ENCODE results near the gene CDK19.
"Not testable (repeated sequence)": the region's sequence is repeated elsewhere in the genome, so short reads cannot be mapped to it uniquely, and the experiment has no call there.

The CDK19 gene

DNA sequence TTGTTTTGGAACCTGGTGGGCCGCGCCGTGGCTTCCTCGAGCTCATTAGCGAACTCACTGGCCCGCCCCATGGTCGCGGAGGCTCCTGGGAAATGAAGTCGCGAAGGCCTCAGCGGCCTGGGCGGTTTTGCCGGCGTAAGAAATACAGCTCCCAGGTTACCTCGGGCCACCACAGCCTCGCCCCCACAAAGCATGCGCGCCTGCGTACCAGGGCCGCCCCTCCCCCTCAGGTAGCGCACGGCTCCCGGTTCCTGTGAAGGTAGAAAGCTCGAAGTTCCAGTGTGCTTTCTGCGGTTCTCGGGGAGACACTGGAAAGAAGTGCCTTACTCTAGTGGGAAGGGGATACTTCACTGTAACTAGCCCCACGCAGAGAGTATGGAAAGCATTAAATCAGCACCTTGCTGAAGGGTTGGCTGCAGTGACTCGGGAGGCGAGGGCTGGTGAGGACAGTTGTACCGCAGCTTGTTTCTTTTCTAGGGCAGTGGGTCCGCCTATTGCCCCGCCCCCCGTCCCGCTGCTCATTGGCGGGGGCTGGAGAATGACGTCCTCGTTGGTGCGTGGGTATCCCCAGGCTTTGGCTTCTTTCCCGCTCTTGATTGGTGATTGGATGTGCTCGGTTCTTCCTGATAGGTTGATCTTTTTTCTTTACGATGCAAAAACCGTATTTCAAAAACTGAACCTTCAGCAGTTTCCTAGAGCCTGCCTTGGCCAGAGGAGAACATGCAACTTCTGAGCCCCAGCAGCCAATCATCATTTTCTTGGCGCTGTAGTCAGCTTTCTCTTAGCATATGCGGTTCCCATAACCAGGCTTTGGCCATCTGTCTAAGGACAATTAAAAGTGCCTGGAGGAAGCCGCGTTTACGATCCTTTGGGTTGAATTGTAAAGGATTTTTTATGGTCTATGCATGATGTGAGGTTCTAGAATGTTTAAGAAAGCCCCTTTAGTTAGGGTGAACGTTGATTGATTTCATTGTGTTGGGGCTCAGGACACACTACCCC, at the start of gene CDK19:
Gene CDK19, minus strand, starts transcription at position 59 of the 999 bp plus-strand sequence. CDS start 333 bp downstream, outside the sequence.
- DNase-seq (ENCODE audit: low read depth, low spot score): peak; percentile 100

DNA sequence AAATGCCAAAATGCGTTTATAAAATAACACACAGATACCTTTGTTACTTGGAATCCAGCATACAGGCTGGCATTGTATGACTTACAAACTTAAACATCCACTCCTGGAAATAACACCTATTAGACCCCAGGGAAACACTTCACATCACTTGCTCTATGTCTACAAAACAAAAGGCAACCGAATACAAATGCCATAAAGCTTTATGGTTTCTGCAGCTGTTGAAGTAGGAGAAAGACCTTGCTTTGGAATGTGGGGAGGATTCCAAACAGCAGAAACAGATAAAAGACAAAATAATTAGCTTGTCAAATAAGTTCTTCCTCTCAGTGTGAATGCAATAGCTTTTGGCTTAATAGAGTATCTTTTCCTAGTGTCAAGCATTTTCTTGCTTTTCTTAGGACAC, 49.6 kb upstream of the CDK19 start:
- DNase-seq (ENCODE audit: low read depth, low spot score): no peak

DNA sequence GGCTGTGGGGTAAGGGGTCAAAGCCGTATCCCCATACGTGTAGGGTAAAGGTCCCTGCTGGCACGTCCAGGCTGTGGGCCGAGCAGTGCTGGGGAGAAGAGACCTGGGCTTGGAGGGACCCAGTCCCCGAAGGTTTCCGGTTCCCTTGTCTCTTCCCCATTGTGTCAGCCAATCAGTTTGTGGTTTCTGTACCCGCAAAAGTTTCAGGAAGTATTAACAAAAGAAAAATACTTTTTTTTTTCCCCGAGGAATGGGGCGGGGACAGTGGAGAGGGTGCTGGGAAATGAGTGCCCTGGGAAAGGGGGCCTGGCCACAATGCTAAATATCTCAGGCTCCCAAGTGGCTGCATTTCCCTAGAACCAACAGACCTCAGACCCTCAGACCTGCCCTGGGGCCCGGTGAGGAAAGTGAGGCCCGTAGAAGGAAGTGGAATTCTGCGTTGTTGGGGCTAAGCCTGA, 44.1 kb upstream of the CDK19 start:
- DNase-seq (ENCODE audit: low read depth, low spot score): no peak

DNA sequence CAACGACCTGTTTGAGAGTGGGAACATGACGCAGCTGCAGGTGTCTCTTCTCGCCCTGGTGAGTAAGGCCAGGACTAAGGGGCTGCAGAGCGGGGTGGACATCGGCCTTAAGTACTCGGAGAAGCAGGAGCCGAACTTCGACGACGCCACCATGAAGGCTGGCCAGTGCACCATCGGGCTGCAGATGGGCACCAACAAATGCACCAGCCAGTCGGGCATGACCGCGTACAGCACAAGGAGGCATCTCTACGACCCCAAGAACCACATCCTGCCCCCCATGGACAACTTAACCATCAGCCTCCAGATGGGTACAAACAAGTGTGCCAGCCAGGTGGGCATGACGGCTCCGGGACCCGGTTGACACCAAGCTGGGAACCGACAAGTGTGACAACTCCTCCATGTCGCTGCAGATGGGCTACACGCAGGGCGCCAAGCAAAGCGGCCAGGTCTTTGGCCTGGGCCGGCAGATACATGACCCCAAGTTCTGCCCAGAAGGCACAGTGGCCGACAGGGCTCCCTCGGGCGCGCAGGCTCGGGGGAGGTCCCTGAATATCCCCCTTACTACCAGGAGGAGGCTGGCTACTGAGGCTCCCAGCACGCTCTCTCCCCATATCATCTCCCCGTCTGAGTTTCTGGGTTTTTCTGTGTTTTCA, 43.4 kb upstream of the CDK19 start:
- no peak for DNase-seq (ENCODE audit: low read depth, low spot score)

DNA sequence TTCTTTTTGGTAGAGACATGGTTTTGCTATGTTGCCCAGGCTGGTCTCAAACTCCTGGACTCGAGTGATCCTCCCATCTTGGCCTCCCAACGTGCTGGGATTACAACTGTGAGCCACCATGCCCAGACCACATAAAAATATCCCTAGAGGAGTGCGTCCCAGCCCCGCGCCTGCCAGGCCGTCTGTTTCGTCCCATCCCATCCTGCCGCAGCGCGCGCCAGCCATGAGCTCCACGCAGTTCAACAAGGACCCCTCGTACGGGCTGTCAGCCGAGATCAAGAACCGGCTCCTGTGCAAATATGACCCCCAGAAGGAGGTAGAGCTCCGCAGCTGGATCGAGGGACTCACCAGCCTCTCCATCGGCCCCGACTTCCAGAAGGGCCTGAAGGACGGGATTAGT, 42.7 kb upstream of the CDK19 start:
- DNase-seq (ENCODE audit: low read depth, low spot score): no peak

DNA sequence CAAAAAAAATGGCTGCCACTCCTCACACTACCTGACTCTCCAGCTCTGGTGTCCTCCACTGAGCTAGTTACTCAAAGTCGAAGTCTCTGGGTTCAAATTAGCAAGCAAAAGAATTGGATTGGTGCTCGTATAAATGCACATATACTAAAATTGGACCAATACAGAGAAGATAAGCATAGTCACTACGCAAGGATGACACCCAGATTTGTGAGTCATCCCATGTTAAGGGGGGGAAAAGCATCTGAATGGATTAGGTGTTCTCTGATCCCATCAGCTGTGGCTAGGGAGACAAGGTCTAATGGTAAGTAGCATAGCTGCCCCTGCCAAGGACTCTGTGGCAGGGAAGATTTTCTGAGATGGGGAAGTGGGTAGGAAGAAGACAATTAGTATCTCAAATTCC, 41.0 kb upstream of the CDK19 start:
- no peak for DNase-seq (ENCODE audit: low read depth, low spot score)

DNA sequence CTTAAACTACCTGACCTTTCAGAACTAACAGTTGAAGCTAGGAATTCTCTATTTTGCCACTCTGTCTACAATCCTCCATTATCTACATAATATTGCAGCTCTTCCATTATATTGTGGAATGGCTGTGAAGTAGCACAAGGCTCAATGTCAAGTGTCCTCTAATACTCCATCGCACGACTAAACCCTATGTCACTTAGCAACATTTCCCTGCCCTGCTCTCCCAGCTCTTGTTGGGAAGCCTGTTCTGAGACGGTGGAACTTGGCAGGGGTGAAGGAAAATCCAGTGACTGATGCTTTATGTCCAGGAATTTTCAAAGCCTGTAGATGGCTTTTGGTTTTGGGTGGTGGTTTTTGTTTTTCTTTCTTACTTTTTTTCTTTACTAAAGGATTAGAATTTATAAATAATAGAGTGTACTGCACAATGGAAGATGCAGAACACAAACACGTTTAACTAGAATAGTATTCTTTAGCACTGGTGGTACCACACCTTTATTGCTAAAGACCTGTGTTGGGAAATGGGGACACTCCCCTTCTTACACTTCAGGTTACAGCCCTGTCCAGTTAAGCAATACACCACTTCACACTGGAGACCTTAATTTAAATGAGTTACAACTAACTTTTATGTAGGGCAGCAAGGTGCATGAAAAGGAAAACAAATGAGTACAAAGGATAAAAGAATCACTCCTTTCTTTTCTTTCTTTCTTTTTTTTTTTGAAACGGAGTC, 38.6 kb upstream of the CDK19 start:
- no peak for DNase-seq (ENCODE audit: low read depth, low spot score)

DNA sequence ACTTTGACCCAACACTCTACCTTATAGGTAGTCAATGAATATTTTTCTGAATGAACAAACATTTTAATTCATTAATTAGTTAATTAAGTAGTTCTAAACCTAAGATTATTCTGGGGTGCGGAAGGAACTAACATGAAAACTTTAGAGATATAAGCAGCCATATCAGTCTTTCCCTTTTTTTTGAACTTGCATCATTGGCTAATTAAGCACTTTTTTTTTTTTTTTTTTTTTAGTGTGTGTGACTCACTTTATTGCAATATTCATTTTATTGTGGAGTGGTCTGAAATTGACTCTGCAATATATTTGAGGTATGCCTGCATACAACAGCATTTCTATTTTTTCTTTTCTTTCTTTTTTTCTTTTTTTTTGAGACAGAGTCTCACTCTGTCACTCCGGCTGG, 37.5 kb upstream of the CDK19 start:
- DNase-seq (ENCODE audit: low read depth, low spot score): no peak

DNA sequence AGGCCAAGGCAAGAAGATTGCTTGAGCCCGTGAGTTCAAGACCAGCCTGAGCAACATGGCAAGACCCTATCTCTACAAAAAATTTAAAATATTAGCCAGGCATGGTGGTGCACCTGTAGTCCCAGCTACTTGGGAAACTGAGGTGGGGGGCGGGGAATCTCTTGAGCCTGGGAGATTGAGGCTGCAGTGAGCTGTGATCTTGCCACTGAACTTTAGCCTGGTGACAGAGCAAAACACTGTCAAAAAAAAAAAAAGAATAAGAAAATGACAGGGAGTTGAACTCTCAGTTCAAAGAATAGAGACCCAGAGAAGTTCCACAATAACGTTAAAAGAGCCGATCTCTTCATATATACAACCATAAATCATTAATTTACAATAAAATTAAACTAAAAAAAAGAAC, 34.5 kb upstream of the CDK19 start:
- DNase-seq (ENCODE audit: low read depth, low spot score): no peak

DNA sequence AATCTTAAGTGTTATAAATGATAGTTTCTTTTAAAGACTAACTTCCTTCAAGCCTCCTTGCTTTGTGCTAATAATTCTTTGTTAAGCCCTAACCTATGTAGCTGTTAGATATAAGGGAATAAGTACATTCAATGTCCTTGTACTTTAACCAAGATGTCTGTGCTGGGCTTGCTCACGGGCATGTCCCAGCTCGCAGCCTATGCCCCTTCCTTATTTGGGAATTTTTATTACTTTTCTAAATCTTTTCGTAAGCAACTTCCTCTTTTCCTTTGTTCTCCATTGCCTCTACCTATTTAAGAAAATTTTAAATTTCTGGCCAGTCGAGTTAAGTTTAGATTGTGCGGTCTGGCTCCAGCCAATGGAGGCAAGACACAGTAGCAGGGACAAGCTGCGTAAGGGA, 26.0 kb upstream of the CDK19 start:
- no peak for DNase-seq (ENCODE audit: low read depth, low spot score)

DNA sequence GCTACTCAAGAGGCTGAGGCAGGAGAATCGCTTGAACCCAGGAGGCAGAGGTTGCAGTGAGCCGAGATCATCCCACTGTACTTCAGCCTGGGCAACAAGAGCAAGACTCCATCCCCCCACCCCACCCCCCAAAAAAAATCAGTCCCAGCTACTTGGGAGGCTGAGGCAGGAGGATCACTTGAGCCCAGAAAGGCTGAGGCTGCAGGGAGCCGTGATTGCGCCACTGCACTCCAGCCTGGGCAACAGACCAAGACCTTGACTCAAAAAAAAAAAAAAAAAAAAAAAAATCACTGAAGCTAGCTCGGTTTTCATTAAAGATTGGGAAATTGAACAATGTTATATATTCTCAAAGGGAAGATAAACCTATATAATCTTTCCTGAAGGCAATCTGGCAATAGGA, 20.5 kb upstream of the CDK19 start:
- not testable (repeated sequence) for DNase-seq (ENCODE audit: low read depth, low spot score)

DNA sequence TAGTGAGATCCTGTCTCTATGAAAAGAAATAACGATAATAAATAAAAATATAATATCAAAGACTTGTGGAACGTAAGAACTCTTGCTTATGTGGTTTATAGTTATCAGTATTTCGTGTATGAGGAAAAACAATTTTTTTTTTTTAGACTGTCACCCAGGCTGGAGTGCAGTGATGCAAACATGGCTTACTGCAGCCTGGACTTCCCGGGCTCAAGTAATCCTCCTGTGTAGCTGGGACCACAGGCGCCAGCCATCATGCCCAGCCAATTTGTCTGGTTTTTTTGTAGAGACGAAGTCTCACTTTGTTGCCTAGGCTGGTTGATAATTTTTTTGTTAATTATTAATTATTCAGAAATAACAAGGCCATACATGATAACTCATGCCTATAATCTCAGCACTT, 18.6 kb upstream of the CDK19 start:
- DNase-seq (ENCODE audit: low read depth, low spot score): no peak

DNA sequence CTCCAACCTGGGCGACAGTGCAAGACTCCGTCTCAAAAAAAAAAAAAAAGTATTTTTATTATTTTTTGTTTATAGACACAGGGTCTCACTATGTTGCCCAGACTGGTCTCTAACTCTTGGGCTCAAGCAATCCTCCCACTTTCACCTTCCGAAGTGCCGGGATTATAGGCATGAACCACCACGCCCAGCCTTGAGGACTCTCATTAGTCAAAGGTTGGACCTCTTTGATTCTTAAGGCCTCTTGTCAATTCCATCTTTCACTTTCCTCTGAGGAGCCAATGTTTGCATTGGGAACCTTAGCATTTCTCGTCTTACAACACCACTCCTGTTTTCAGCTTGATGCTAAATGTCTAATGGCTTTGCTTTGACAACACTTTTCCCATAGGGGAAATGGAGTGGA, 16.1 kb upstream of the CDK19 start:
- DNase-seq (ENCODE audit: low read depth, low spot score): no peak

DNA sequence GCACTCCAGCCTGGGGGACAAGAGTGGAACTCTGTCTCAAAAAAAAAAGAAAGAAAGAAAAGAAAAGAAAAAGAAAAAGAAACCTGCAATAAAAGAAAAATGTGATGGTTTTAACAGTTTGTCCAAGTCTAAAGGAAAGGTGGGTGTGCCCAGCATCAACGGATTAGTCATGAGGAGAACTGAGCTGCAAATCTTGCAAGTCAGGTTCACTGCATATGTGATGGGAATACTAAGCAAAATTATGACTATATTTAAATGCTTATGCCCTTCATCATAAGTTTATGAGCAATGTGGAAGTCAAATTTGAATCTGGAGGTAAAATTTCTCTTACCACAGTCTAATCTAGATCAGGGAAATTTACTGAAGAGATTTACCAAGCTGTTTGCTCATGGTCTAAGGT, 13.1 kb upstream of the CDK19 start:
- DNase-seq (ENCODE audit: low read depth, low spot score): no peak

DNA sequence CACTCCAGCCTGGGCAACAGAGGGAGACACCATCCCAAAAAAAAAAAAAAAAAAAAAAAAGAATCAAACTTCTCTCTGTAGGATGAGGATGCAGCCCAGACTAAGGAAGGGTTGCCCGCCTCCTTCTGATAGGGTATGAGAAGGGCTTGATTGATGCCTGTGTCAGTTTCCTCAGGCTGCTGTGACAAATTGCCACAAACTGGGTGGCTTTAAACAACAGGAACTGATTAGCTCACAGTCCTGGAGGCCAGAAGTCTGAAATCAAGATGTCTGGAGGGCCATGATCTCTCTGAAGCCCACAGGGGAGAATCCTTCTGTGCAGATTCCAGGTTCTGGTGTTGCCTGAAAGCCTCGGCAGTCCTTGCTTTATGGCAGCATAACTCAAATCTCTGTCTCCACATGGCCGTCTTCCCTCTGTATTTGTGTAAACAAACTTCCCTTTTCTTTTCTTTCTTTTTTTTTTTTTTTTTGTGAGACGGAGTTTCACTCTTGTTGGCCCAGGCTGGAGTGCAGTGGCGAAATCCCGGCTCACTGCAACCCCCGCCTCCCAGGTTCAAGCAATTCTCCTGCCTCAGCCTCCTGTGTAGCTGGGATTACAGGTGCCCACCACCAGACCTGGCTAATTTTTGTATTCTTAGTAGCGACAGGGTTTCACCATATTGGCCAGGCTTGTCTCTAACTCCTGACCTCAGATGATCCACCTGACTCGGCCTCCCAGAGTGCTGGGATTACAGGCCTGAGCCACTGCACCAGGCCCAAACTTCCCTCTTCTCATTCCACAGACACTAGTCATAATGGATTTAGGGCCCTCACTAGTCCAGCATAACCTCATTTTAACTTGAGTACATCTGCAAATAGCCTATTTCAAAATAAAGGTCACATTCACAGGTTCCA, 11.2 kb upstream of the CDK19 start:
- peak; percentile 52 for DNase-seq (ENCODE audit: low read depth, low spot score)

DNA sequence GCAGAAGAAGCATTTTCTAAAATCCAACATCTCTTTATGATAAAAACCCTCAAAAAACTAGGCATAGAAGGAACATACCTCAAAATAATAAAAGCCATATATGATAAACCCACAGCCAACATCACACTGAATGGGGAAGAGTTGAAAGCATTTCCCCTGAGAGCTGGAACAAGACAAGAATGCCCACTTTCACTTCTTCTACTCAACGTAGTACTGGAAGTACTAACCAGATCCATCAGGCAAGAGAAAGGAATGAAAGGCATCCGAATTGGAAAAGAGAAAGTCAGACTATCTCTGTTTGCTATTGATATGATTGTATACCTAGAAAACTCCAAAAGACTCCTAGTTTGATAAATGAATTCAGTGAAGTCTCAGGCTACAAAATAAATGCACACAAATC, 7.9 kb upstream of the CDK19 start:
- no peak for DNase-seq (ENCODE audit: low read depth, low spot score)

DNA sequence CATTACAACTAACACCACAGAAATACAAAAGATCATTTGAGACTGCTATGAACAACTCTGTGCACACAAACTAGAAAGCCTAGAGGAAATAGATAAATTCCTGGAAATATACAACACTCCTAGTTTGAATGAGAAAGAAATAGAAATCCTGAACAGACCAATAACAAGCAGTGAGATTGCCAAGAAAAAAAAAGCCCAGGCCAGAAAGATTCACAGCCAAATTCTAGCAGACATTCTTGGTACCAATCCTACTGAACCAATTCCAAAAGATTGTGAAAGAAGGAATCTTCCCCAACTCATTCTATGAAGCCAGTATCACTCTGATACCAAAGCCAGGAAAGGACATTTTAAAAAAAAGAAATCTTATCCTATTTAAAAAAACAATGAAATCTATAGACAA, 7.0 kb upstream of the CDK19 start:
- no peak for DNase-seq (ENCODE audit: low read depth, low spot score)

DNA sequence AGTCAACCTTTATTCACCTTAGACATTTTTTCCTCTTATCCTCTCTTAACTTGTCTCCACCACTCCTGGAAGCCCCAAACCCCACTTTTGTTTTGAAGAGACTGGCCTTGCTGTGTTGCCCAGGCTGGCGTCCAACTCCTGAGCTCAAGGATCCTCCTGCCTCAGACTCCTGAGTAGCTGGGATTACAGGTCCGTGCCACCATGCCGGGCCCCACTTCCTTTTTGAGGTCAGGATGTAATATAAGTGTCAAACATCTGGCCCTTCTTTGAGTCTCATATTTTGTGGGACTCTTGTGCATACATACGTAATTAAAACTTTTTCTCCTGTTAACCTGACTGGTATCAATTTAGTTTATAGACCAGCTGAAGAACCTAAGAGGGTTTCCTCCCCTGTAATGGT, 1.4 kb upstream of the CDK19 start:
- no peak for DNase-seq (ENCODE audit: low read depth, low spot score)

DNA sequence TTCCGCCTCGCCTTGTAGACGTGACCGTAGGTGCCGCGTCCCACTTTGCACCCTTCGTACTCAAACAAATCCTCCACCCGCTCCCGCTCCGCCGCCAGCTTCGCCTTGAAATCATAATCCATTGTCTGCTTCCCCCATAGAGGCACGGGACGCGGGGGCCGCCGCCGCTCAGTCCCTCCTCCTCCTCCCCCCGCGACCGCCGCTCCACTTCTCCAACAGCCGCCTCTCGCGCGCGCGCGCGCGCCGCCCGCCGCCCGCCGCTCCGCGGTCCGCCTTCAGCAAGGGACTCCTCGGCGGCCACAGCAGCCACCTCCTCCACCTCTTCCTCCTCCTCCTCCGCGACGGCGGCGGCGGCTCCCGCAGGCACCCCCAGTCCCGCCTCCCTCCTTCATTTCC, 256 bp downstream of the CDK19 start:
- no peak for DNase-seq (ENCODE audit: low read depth, low spot score)

DNA sequence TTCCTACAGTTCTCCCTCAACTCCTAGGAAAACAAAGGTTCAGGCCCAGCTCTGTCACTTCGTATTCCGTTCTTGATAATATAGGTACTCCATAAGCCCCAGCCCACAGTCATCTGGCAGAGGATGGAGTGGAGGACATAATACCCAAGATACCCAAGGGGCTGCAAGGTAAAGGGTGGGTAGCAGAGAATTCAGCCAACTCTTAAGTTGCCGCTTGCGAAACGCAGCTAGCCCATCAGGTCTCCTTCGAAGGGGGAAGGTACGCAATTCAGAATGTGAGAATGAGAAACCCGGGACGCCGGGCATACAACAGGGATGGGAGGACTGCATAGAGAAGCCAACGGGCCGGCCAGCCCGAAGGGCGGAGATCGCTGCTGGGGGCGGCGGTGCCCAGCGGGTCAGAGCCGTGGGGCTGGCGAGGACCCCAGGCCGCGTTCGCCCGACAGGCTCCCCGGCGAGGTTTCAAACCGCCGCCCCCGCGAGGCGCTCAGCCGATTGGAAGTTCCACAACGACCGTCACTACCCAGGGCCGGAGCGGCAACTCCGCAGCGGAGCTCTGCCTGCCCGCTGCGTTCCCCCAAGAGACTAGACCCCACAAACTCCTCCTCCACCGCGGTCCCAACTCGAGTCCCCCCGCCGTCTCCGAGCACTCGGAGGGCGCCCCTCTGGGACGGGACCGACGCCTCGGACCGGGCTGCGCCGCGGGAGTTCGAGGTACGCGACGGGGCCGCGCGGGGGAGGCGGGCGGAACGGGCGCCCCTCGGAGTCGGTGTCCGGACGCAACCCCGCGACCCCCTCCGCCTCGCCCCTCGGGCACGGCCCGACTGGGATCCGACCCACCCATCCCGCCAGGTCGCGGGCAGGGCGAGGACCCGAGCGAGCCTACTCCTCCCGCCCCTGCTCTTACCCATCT, 911 bp downstream of the CDK19 start:
- DNase-seq (ENCODE audit: low read depth, low spot score): peak; percentile 64

Measured in ELF-1 (cell line).